Suprapubic skin (tissue), 4 donors: ENCODE data around the gene IER3.
"Not testable (repeated sequence)": the region's sequence is repeated elsewhere in the genome, so short reads cannot be mapped to it uniquely, and the experiment has no call there.

ENCODE experiments used
- CTCF ChIP-seq, 2 donors: fragments of 200-600 bp in 1 of 2; fragments of 450-650 bp in 1 of 2; sonication (generic) in 1 of 2; IDR thresholded peaks; one replicate each; pipeline ENCODE4 v1.5.1; 2016 to 2019; ENCODE audit warnings: antibody characterized with exemption in 2 of 2, mild to moderate bottlenecking in 1 of 2, moderate library complexity in 1 of 2
- EP300 ChIP-seq: sonication (generic); formaldehyde crosslinking; IDR thresholded peaks from one replicate; pipeline ENCODE4 v1.6.1; 2017; ENCODE audit warnings: antibody characterized with exemption
- POLR2A ChIP-seq, 2 donors: fragments of 450-650 bp; IDR thresholded peaks; one replicate each; pipeline ENCODE4 v1.6.1; 2017; ENCODE audit warnings: antibody characterized with exemption in 2 of 2, mild to moderate bottlenecking in 2 of 2, moderate library complexity in 2 of 2
- POLR2AphosphoS5 ChIP-seq, 3 donors: sonication (generic); formaldehyde crosslinking; IDR thresholded peaks; one replicate each; pipeline ENCODE4 v1.6.1; 2017; ENCODE audit warnings: antibody characterized with exemption in 3 of 3

GRCh38 chr6:30764490-30765043 lies 20.2 kb upstream of the IER3 start:
- not testable (repeated sequence) for TF ChIP-seq CTCF (IDR thresholded peaks at IDR 0.05); POLR2A (IDR thresholded peaks at IDR 0.05); EP300; POLR2AphosphoS5 (IDR thresholded peaks at IDR 0.05)
